Stimulated activated CD8-positive, alpha-beta memory T cell treated with anti-CD3 and anti-CD28 coated beads, Interleukin-2, amount 100 ng/mL, for 48 hours (primary cell): ENCODE results near the gene XRN2.
"Not testable (repeated sequence)": the region's sequence is repeated elsewhere in the genome, so short reads cannot be mapped to it uniquely, and the experiment has no call there.

ENCODE experiments used
- DNase-seq, 2 donors: peaks; one replicate each; pipeline ENCODE4 v3.0.0-alpha.2; 2020; ENCODE audit warnings: low read depth in 2 of 2

XRN2 gene

GRCh38 chr20:21389368-21389767 is 86.2 kb downstream of the XRN2 start:
- DNase-seq: no peak

GRCh38 chr20:21390768-21391167 is 87.6 kb downstream of the XRN2 start:
- no peak for DNase-seq

- DNase-seq: no peak
Observed at GRCh38 chr20:21391185-21391971, 88.2 kb downstream of the XRN2 start.

- no peak for DNase-seq
Observed at GRCh38 chr20:21391972-21392352, 88.8 kb downstream of the XRN2 start.

- no peak for DNase-seq
Observed at GRCh38 chr20:21393166-21393565, 90.0 kb downstream of the XRN2 start.

GRCh38 chr20:21393816-21394519 is 90.8 kb downstream of the XRN2 start:
- no peak for DNase-seq

- no peak for DNase-seq
Observed at GRCh38 chr20:21394551-21394950, 91.4 kb downstream of the XRN2 start.

- no peak for DNase-seq
Observed at GRCh38 chr20:21395051-21395665, 92.0 kb downstream of the XRN2 start.

GRCh38 chr20:21395666-21396598 is 92.8 kb downstream of the XRN2 start:
- no peak for DNase-seq

- no peak for DNase-seq
Observed at GRCh38 chr20:21396599-21397340, 93.6 kb downstream of the XRN2 start.

GRCh38 chr20:21397341-21398108 is 94.4 kb downstream of the XRN2 start, which contains the start of gene NKX2-4:
TSS of gene NKX2-4 (minus strand) at chr20:21397526. CDS start at chr20:21397399, 127 bp downstream.
- no peak for DNase-seq

- DNase-seq: no peak
Observed at GRCh38 chr20:21398109-21399004, 95.2 kb downstream of the XRN2 start.

GRCh38 chr20:21399005-21399475 is 95.9 kb downstream of the XRN2 start:
- no peak for DNase-seq

- DNase-seq: no peak
Observed at GRCh38 chr20:21411725-21412124, 108.6 kb downstream of the XRN2 start.

- DNase-seq: not testable (repeated sequence)
Observed at GRCh38 chr20:21413996-21414395, 110.9 kb downstream of the XRN2 start.

GRCh38 chr20:21419147-21419546 is 116.0 kb downstream of the XRN2 start:
- not testable (repeated sequence) for DNase-seq

GRCh38 chr20:21421601-21422236 is 118.6 kb downstream of the XRN2 start:
- no peak for DNase-seq

- not testable (repeated sequence) for DNase-seq
Observed at GRCh38 chr20:21423712-21424111, 120.6 kb downstream of the XRN2 start.
